Airway epithelial cell (primary cell): ENCODE measurements around the gene ARL6IP5. TPM values are rescaled to one million over a fixed set of nuclear protein-coding genes. Genes with fewer than 3 reads are reported as not detected.

Source experiments
- total RNA-seq: library from RNA; depleted of rRNA; stranded (reverse); fragments of >200 nt; gene quantifications from 2 replicates; pipeline ENCODE4 v1.2.3, GENCODE V29; 2015

ARL6IP5 gene, protein sequence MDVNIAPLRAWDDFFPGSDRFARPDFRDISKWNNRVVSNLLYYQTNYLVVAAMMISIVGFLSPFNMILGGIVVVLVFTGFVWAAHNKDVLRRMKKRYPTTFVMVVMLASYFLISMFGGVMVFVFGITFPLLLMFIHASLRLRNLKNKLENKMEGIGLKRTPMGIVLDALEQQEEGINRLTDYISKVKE
- 84.0 and 88.2 TPM in 2 replicates for total RNA-seq

GRCh38 chr3:69084326-69085167 lies at the start of gene ARL6IP5:
ARL6IP5 (plus strand) TSS chr3:69084937; CDS start chr3:69085048, 111 bp downstream.

GRCh38 chr3:69051756-69052471 lies 32.8 kb upstream of the ARL6IP5 start, which contains the start of gene TMF1:
TMF1 (minus strand) TSS chr3:69052333; CDS start chr3:69052086, 247 bp downstream.

GRCh38 chr3:69080233-69080920 lies 4.4 kb upstream of the ARL6IP5 start, which contains the start of gene UBA3:
UBA3 (minus strand) TSS chr3:69080365; CDS start chr3:69080353, 12 bp downstream.

GRCh38 chr3:69122403-69122802 lies 37.7 kb downstream of the ARL6IP5 start, which contains the start of gene LMOD3:
LMOD3 (minus strand) TSS chr3:69122595; CDS start chr3:69122386, 209 bp downstream.

Other genes starting within 250 kb of the ARL6IP5 start
- gene TAFA4, start 152.4 kb upstream of the ARL6IP5 start, total RNA-seq = not detected in 2 replicates
- gene EOGT, start 71.3 kb upstream of the ARL6IP5 start, total RNA-seq = 20.9 and 33.0 TPM in 2 replicates
- 16.7 and 18.7 TPM in 2 replicates for gene TMF1, start 32.6 kb upstream of the ARL6IP5 start, total RNA-seq
- gene UBA3, start 4.6 kb upstream of the ARL6IP5 start, total RNA-seq = 53.5 and 58.5 TPM in 2 replicates
- not detected in 2 replicates for gene LMOD3, start 37.7 kb downstream of the ARL6IP5 start, total RNA-seq